Central memory CD8-positive, alpha-beta T cell (primary cell): ENCODE measurements around the gene OR5C1.
"Not testable (repeated sequence)": the region's sequence is repeated elsewhere in the genome, so short reads cannot be mapped to it uniquely, and the experiment has no call there.

Experiments
- ATAC-seq: fragments of 150-1000 bp; cut with Tn5 transposase; replicated peaks from 2 replicates; pipeline ENCODE4 v1.10.0; 2022; ENCODE audit warnings: mild to moderate bottlenecking, moderate FRiP score, moderate number of reproducible peaks; ENCODE audit not compliant: poor library complexity, severe bottlenecking; ENCODE audit errors: extremely low read depth
- DNase-seq, 2 donors: peaks; one replicate each; pipeline ENCODE4 v3.0.0; 2021; ENCODE audit warnings: low spot score in 2 of 2
- H3K27ac Mint-ChIP-seq: one replicate; pipeline ENCODE4 v1.8.0; 2022; ENCODE audit warnings: low read depth, mild to moderate bottlenecking, moderate library complexity, mixed read lengths
- H3K27me3 Mint-ChIP-seq: one replicate; pipeline ENCODE4 v1.8.0; 2022; ENCODE audit warnings: mixed read lengths
- H3K36me3 Mint-ChIP-seq: one replicate; pipeline ENCODE4 v1.8.0; 2022; ENCODE audit warnings: mild to moderate bottlenecking, moderate library complexity, mixed read lengths; ENCODE audit not compliant: insufficient read depth
- H3K4me1 Mint-ChIP-seq: one replicate; pipeline ENCODE4 v1.8.0; 2022; ENCODE audit warnings: mixed read lengths
- H3K4me3 Mint-ChIP-seq: one replicate; pipeline ENCODE4 v1.8.0; 2022; ENCODE audit warnings: mild to moderate bottlenecking, moderate library complexity, mixed read lengths
- H3K9me3 Mint-ChIP-seq: one replicate; pipeline ENCODE4 v1.8.0; 2022; ENCODE audit warnings: mixed read lengths

OR5C1 gene

GRCh38 chr9:122838441-122838840 is 49.7 kb downstream of the OR5C1 start:
- H3K27me3 Mint-ChIP-seq, DNase-seq, H3K9me3 Mint-ChIP-seq, H3K36me3 Mint-ChIP-seq, H3K4me3 Mint-ChIP-seq, H3K27ac Mint-ChIP-seq, ATAC-seq: not testable (repeated sequence)
- H3K4me1 Mint-ChIP-seq: peaks cover 13% of the 10 kb centered on the region
